NCI-H2227 (cell line): ENCODE results near the gene ZCCHC24.

Experiments
- DNase-seq: peaks from one replicate; lab custom pipeline; 2025; ENCODE audit not compliant: unreplicated experiment; lab: John Stamatoyannopoulos, UW

Gene ZCCHC24

DNA sequence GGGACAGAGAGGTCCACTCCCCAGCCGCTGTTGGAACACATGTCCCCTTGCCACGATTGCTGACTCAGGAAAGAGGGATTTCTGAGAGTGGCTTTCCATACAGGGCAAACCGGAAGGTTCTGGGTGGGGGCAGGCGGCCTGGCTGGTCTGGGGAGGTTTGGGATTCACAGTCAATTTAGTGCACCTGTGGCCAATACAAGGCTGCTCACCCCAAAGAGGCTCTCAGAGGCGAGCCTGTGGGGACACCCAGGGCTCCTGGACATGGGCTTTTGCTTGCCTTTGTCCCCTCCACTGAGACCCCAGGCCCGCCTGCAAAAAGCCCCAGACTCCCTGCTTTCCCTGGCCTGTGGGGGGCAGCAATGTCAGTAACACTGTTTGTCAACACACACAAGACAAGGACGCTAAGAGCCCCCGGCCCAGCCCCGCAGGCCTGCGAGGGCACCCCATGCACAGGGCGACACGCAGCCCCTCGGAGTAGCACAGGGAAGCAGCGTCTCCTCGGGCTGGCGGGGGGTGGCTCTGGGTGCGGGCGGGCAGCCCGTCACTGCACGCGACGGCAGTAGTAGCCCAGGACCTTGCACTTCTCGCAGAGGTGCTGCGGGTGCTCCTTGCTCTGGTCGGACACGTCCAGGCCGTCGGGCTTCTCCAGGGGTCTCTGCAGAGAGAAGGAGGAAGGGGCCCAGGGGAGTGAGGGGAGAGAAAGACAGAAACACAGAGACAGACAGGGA, 59.5 kb downstream of the ZCCHC24 start:
- no peak for DNase-seq

DNA sequence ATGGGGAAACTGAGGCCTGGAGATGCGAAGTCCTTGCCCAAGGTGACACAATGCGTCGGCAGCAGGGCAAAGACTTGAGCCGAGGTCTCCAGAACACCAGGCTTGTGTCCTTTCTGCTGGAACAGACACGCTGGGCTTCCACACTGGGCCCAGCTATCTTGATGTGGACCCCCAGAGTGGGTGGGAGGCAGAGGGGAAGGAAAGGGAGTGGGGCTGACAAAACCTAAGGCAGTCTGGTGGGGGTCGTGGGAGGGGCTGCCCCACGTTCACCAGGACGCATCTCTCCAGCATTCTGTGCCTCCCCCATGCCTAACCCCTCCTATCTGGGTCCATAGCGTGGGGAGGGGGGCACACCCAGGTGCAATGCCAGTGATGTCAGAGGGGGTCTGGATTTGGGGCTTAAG, 60.0 kb downstream of the ZCCHC24 start:
- no peak for DNase-seq

DNA sequence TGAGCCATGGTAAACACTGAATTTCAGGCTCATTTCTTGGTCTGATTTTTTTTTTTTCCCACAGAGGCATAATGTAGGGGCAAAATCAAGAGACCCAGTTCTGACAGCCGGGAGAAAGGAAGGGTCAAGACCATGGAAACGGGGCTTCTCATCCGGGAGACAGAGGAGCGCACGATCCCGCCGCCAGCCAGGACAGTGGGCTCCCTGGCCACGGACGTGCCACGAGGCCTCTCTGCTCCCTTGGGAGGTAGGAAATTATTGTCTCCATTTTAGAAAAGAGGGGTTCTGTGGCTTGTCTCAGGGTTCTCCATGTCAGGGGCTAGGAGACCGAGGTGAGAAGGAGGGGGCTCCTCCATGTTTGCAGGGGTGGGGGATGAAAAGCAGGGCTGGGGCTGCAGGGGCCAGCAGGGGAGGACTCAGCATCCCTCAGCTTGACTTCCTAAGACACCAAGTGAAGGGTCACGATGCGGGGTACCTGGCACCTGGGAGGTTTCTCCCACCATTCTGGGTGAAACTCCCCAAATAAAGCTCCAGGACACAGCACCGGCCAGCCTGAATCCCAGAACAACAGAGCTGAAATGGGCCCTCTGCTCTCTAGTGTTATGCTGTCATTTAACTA, 60.5 kb downstream of the ZCCHC24 start:
- DNase-seq = no peak

DNA sequence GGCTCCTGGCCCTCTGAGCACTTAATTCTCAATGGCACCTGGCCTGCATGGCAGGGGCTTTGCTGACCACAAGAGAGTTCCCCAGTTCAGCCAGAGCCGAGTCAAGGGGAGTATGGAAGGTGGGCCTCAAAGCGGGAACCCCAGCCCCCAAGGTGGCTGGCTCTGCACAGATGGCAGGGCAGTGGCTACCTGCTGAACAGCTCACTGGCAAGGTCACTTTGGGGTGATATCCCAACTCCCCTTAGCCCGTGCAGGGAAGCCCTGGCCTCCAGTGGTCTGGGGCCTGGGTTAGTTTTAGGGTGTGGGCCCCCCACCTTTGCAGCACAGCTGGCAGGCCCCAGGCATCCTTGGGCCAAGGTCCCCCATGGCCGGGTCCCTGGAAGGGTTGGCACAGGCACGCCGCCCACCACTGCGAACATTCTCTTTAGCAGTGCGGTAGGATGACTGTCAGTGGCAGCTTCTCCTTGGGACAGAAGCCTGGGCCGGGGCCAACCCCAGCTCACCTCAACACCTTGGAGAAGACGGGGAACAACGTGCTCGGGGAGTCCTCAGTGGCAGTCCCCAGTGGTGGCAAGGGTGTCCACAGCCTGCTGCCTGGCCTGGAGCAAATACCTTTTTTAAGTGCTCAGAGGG, 61.3 kb downstream of the ZCCHC24 start:
- no peak for DNase-seq

DNA sequence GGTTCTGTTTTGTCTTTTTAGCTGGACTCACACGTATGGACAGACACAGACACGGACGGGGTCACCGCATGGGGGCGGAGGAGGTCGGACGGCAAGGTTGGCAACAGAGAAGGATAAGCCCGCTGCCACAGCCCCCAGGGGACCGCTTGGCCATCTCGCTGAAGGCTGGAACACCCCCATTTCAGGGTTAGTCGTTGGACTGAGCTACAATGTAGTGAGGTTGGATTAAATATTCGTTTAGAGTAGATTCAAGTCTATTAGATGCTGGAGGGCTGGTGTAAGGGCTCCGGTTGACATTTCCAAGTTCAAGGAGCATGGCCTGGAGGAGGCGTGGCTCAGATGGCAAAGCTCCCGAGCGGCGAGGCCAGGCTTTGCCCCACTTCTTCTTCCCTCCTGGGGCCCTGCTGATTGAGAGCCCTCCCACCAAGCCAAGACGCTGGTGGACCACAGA, 62.9 kb downstream of the ZCCHC24 start:
- DNase-seq = no peak

DNA sequence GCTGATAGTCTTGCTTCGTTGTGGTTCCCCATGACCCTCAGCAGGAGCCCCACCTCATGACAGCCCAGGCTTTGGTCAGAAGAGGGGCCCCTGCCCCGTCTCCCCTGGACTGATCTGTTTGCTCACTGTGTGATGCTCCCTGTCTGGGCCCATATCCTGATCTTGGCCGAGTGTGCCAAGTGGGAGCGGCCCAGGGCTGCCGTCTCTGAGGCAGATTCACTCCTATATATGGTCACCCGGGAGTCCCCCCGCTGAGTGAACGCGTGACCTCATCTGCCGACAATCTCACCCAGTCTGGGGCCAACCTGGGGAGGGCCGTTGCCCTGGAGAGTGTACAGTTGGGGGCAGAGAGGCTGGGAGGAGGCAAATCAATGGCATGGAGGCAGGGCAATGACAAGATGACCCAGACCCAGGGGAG, 63.6 kb downstream of the ZCCHC24 start:
- DNase-seq = no peak

DNA sequence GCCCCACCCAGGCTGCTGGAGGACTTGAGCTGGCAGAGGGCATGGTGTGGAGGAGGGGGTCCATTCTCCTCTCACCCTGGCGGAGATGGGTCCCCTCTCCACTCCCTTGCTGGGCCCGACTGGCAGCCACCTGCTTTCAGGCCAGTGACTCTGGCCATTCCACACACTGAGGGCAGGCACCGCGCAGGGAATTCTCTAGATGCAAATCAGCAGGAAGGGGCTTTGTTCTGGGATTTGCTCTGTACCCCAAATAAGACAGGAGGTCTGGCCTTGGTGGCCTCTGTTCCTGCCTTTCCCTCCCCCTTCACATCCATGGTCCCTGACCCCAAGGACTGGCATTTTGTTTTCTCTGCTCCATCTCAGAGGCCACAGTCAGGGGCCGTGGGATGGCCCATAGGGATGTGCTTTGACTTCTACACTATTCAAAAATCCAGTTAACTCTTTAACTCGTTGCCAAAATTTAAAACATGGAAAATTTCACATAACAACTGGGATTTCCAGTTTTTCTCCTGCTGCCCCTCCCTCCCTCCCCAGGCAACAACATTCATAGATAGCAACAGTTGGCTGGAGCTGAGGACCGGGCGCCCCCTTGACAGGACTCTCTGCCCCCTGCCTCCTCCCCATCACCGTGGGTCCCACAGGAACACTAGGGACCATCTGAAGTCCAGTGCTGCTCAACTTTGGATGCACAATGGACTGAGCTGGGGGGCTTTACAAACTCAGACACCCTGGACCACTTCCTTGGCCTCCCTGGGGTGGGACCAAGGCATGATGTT, 64.3 kb downstream of the ZCCHC24 start:
- DNase-seq = no peak

DNA sequence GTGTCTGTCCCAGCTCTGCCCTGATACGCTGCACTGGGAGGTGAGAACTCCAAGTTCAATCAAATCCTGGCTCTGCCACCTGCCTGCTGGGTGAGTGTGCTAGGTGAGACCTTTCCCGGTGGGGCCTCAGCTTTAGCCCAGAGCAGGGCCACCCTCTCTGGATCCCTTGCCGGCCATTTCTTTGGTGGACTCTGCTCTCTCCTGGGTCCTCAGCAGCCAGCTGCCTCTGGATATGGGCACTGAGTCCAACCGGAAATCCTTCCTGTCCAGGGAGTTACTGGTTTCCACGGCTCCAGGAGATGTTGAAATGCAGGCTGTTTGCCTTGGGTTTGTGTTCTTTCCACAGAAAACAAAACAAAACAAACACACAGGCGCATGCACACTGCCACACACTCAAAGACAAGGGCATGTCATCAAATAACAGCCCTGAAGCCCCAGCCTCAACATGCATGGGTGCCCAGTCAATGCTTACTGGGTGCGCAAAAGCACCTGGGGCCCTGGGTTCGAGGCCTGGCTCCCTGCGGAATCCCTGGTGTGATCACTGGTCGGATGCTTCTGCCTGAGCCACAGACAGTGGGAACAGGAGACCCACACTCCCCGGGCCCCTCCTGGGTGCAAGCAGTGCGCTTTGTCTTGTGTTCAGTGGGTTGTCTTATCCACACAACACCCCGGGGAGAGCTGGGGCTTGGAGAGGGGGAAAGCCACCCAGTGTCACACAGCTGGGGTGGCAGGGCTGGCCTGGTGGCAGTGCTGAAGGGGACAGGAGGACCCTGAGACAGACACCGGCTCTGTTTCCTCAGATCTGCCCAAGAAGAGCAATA, 65.1 kb downstream of the ZCCHC24 start:
- no peak for DNase-seq

DNA sequence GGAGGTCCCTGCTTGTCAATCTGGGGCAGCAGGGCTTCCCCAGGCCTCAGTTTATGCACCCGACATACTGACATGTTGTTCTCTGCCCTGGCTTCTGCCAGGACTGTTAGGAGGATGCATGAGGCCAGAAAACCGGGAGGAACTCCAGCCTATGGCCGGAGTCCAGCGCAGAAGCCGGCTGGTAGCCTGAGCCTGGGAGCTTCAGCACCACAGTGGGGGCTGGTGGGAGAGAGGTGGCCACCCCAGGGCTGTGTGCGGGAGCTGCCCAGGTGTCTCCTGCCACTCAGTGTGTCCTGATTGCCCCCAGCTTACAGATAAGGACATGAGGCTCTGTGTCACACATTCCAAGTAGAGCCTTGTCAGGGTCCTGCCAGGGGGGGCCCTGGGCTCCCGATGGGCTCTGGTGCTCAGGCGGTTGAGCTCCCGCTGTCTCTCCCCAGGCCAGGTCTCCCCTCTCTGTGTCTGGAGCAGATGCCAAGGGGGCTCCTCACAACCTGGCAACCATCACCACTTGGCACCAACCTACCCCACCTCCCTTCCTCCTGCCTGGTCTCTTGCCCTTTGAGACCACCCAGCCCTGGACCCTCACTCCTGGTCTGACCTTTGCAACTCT, 65.8 kb downstream of the ZCCHC24 start:
- DNase-seq = no peak

DNA sequence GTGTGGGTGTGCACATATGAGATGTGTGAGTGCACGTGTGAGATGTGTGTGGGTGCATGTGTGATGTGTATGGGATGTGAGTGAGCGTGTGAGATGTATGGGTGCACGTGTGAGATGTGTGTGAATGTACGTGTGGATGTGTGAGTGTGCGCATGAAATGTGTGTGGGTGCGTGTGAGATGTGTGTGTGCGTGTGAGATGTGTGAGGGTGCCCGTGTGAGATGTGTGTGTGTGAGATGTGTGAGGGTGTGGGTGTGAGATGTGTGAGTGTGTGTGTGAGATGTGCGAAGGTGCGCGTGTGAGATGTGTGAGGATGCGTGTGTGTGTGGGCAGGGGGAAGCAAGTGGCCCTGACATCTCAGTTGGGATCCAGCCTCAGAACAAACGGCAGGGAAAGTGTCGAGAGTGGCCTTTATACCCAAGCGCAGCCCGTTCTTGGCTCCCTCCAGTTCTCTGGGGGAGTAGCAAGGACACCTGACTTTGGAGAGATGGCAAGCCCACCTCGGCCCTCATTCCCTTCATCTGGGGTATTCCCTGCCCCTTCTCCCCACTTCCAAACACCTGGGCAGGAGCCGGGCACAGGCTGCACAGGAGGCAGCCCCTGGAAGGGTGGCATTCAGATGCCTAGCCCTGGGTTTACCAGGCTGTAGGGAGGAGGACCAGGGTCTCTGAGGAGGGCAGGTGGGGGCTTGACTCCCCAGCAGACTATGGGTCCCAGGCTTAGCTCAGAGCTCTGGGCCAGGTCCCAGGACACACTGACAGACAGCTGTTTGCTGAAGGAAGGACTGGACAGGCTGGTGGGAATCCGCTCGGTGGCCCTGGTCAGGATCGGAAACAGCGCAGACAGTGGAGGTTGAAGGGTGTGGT, 66.5 kb downstream of the ZCCHC24 start:
- no peak for DNase-seq

DNA sequence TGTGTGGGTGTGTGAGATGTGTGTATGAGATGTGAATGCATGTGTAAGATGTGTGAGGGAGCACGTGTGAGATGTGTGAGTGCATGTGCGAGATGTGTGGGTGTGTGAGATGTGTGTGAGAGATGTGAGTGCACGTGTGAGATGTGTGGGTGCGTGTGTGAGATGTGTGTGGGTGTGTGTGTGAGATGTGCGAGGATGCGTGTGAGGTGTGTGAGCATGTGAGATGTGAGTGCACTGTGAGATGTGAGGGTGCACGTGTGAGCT, 67.1 kb downstream of the ZCCHC24 start:
- DNase-seq = no peak

DNA sequence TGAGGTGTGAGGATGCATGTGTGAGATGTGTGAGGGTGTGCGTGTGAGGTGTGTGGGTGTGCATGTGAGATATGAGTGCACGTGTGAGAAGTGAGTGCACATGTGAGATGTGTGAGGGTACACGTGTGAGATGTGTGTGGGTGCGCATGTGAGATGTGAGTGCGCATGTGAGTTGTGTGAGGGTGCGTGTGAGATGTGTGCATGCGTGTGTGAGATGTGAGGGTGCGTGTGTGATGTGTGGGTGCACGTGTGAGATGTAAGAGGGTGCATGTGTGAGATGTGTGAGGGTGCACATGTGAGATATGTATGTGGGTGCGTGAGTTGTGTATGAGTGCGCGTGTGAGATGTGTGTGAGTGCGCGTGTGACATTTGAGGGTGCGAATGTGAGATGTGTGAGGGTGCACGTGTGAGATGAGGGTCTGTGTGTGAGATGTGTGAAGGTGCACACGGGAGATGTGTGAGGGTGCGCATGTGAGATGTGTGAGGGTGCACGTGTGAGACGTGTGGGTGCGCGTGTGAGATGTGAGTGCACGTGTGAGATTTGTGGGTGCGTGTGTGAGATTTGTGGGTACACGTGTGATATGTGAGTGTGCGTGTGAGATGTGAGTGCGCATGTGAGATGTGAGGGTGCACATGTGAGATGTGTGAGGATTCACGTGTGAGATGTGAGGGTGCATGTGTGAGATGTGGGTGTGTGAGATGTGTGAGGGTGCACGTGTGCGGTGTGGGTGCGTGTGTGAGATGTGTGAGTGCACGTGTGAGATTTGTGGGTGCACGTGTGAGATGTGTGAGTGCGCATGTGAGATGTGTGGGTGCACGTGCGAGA, 67.7 kb downstream of the ZCCHC24 start:
- DNase-seq = no peak

DNA sequence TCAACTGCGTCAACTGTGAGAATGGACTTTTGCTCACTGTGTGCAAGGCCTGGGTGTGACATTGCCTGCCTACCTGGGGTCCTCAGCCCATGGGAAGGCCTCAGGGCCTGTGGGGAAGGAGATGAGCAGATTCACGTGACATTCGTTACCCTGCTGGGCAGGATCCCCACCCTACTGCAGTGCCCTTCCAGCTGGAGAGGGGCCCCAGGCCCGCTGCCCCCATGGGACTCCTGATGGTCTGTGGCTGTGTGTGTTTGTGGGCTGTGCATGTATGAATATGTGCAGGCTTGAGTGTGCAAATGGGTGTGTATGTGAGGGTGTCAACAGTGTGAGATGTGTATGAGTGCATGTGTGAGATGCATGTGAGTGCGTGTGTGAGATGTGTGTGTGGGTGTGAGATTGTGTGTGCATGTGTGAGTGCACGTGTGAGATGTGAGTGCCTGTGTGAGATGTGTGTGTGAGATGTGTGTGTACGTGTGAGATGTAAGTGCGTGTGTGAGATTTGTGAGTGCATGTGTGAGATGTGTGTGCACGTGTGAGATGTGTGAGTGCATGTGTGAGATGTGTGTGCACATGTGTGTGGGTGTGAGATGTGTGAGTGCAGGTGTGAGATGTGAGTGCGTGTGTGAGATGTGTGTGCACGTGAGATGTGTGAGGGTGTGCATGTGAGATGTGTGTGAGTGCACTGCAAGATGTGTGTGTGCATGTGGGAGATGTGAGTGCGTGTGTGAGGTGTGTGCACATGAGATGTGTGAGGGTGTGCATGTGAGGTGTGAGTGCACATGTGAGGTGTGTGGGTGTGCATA, 68.5 kb downstream of the ZCCHC24 start:
- DNase-seq = no peak

DNA sequence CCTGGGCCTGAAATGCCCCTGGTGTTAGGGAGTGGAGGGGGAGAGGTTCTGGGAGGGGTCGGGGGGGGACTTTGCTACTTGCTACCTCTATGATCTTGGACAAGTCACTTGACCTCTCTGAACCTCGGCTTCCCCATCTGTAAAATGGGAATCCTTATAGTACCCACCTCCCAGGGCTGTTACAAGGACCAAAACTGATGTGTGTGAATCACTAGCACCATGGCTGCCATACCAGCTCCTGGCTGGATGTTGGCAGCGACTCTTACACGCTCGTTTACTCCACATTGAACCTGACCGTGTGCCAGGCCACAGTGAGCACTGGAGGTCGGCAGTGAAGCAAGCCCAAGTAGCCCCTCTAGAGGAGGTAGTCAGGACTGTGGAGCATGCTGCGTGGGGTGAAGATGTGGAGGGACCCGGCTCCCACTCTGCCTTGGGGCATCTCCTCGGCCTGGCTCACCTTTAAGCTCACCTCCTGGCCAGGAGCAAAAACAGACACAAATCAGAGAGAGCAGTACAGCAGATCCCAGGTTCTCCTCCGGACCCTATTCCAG, 69.3 kb downstream of the ZCCHC24 start:
- DNase-seq = no peak

DNA sequence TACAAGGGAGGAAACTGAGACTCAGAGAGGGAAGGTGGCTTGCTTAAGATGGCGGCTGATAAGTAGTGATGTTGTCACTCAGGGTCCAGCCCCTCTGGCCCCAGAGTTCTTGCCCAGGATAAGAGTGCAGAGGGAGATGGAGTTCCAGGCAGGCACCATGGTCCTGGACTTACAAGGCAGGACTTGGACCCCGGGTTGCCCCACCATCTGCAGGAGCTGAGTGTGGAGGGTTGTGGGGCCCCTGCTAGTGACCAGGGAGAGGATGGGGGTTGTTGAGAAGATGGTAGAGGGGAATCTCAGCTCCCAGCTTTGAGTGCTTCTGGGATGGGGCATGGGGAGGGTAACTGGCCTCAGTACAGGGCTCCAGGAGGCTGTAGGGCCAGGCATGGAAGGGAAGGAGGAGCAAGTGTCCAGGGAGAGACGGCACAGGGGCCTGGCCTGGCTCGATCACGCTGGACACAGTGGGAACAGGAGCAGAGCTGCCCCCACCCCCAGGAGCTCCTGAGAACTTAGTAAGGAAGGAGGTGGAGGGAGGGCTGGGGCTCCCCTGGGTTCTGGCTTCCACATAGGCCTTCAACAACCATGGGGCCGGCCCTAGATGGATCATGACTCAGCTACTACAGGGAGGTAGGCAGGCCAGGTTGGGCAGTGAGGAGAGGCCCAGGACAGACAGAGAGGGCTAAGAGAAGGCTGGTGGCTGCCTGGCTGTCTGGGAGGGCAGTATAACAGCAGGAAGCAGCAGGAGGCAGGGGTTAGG, 69.9 kb downstream of the ZCCHC24 start:
- no peak for DNase-seq

DNA sequence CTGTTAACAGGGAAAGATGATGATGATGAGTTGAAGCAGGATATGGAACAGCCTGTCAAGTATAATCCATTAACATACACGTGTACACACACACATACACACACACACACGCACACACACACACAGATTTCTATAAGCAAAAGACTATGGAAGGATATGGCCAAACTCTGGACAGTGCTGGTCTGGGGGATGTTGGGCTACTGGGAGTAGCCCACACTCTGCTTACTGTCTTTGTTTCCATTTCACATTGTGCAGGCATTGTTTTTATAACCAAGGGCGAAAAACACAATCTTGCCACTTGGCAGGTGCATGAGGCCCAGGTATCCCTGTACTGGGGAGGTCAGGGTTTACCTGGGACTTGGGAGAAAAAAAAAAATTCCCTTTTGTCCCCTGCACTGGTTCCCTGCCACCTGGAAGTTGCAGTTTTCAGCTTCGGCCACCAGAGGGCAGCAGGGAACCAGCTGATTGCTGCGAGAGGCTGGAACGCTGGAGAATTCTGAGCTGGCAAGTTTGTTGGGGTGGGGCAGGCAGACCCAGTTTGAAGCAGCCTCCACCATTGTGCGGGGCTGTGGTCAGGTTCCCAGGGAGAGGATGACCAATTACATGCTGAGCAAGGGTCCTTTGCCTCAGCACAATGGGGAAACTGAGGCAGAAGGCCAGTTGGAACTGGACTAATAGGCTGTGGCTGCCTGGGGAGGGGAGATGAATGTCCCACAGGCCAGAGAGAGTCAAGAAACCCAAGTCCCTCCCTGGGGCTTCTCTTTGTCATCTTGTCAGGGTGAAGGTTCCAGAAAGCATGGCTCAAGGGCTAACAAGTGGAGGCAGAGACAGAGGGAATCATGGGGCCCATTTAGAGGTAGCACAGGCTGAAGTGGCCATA, 70.9 kb downstream of the ZCCHC24 start:
- peak; percentile 73 for DNase-seq
